ENCODE results near the gene CDPF1. TPM values are rescaled to one million over a fixed set of nuclear protein-coding genes. Genes with fewer than 3 reads are reported as not detected.

The CDPF1 gene
- total RNA-seq, 2 experiments from 2014 or later: 6.8 to 8.2 TPM

- POLR2A ChIA-PET: no interaction called here
These were observed 16.9 kb downstream of the CDPF1 start for GRCh38 chr22:46233231-46233630.

GRCh38 chr22:46230262-46230901 is 19.7 kb downstream of the CDPF1 start:
- H3K36me3 Mint-ChIP-seq: peaks cover 3% of the 10 kb centered on the region

More at GRCh38 chr22:46233231-46233630, 16.9 kb downstream of the CDPF1 start:
- H3K4me3 Mint-ChIP-seq: no peak overlapping the region
- H3K36me3 Mint-ChIP-seq: peaks cover 13% of the 10 kb centered on the region
- DNase-seq: no peak
- CTCF ChIA-PET: no interaction called here
- no peaks in the 10 kb centered on the region for H3K4me1 Mint-ChIP-seq (ENCODE audit: low read depth)
- no peak overlapping the region for H3K27ac Mint-ChIP-seq
- H3K9me3 Mint-ChIP-seq: no peaks in the 10 kb centered on the region
- H3K27me3 Mint-ChIP-seq: no peaks in the 10 kb centered on the region
- intact Hi-C loops (cut with micrococcal nuclease): no loop called here

GRCh38 chr22:46229701-46230100 is 20.4 kb downstream of the CDPF1 start:
- ChIA-PET CTCF (interaction anchor here (0.6 kb wide), 1 partner anchor 17 kb away, joined by 3 read pairs; no protein-coding TSS in a partner anchor), POLR2A (no interaction called here)
- no peak for DNase-seq
- intact Hi-C loops (cut with micrococcal nuclease): no loop called here
- H3K9me3 Mint-ChIP-seq: no peaks in the 10 kb centered on the region
- no peak overlapping the region for H3K4me3 Mint-ChIP-seq
- H3K27ac Mint-ChIP-seq: no peak overlapping the region
- H3K27me3 Mint-ChIP-seq: no peaks in the 10 kb centered on the region
- no peaks in the 10 kb centered on the region for H3K4me1 Mint-ChIP-seq (ENCODE audit: low read depth)
- no peaks in the 10 kb centered on the region for H3K36me3 Mint-ChIP-seq

More at GRCh38 chr22:46230262-46230901, 19.7 kb downstream of the CDPF1 start:
- ChIA-PET POLR2A (no interaction called here), CTCF (no interaction called here)
- no peaks in the 10 kb centered on the region for H3K4me1 Mint-ChIP-seq (ENCODE audit: low read depth)
- no peak overlapping the region for H3K27ac Mint-ChIP-seq
- H3K9me3 Mint-ChIP-seq: no peaks in the 10 kb centered on the region
- no peaks in the 10 kb centered on the region for H3K27me3 Mint-ChIP-seq
- DNase-seq: no peak
- H3K4me3 Mint-ChIP-seq: no peak overlapping the region
- intact Hi-C loops (cut with micrococcal nuclease): no loop called here

- ChIA-PET POLR2A (no interaction called here), CTCF (interaction anchor here (1.4 kb wide), 1 partner anchor 37 kb away, joined by 3 read pairs; the partner anchor contains the start of gene PKDREJ)
- Mint-ChIP-seq H3K36me3 (peaks cover 2% of the 10 kb centered on the region), H3K9me3 (no peaks in the 10 kb centered on the region), H3K27ac (no peak overlapping the region), H3K4me3 (no peak overlapping the region), H3K4me1 (ENCODE audit: low read depth) (no peaks in the 10 kb centered on the region), H3K27me3 (no peaks in the 10 kb centered on the region)
- intact Hi-C loops (cut with micrococcal nuclease): no loop called here
- DNase-seq: no peak
These were observed 23.5 kb downstream of the CDPF1 start for GRCh38 chr22:46226577-46226976.

- Mint-ChIP-seq H3K27ac (no peak overlapping the region), H3K36me3 (peaks cover 7% of the 10 kb centered on the region), H3K9me3 (no peaks in the 10 kb centered on the region), H3K4me3 (no peak overlapping the region), H3K4me1 (ENCODE audit: low read depth) (peaks cover 6% of the 10 kb centered on the region), H3K27me3 (no peaks in the 10 kb centered on the region)
- ChIA-PET CTCF (no interaction called here), POLR2A (no interaction called here)
- intact Hi-C loops (cut with micrococcal nuclease): no loop called here
- DNase-seq: no peak
These were observed 24.5 kb downstream of the CDPF1 start for GRCh38 chr22:46225631-46226030.

GRCh38 chr22:46224898-46225290 is 25.2 kb downstream of the CDPF1 start:
- Mint-ChIP-seq H3K27me3 (no peaks in the 10 kb centered on the region), H3K36me3 (peaks cover 7% of the 10 kb centered on the region), H3K4me1 (ENCODE audit: low read depth) (peaks cover 8% of the 10 kb centered on the region), H3K9me3 (no peaks in the 10 kb centered on the region), H3K27ac (no peak overlapping the region), H3K4me3 (no peak overlapping the region)
- CTCF ChIA-PET: no interaction called here
- POLR2A ChIA-PET: no interaction called here
- no peak for DNase-seq
- intact Hi-C loops (cut with micrococcal nuclease): no loop called here

GRCh38 chr22:46224044-46224897 is 25.8 kb downstream of the CDPF1 start:
- Mint-ChIP-seq H3K36me3 (peaks cover 12% of the 10 kb centered on the region), H3K9me3 (no peaks in the 10 kb centered on the region), H3K27me3 (no peaks in the 10 kb centered on the region), H3K4me3 (no peak overlapping the region), H3K4me1 (ENCODE audit: low read depth) (peaks cover 15% of the 10 kb centered on the region), H3K27ac (no peak overlapping the region)
- DNase-seq: no peak
- intact Hi-C loops (cut with micrococcal nuclease): no loop called here
- ChIA-PET POLR2A (no interaction called here), CTCF (no interaction called here)

- intact Hi-C loops (cut with micrococcal nuclease): loop anchor here (2.0 kb wide), 1 partner anchor 30 kb away; the partner anchor contains the start of gene CDPF1
- H3K4me3 Mint-ChIP-seq: no peak overlapping the region
- no peaks in the 10 kb centered on the region for H3K27me3 Mint-ChIP-seq
- DNase-seq: peak; percentile 40
- POLR2A ChIA-PET: no interaction called here
- H3K36me3 Mint-ChIP-seq: peaks cover 21% of the 10 kb centered on the region
- no peaks in the 10 kb centered on the region for H3K9me3 Mint-ChIP-seq
- peak overlapping the region; percentile 68 for H3K27ac Mint-ChIP-seq
- CTCF ChIA-PET: interaction anchor here (0.7 kb wide), 1 partner anchor 135 kb away, joined by 5 read pairs; no protein-coding TSS in a partner anchor
- H3K4me1 Mint-ChIP-seq (ENCODE audit: low read depth): peaks cover 15% of the 10 kb centered on the region
These were observed 29.2 kb downstream of the CDPF1 start for GRCh38 chr22:46220921-46221320.

GRCh38 chr22:46219636-46220035 is 30.5 kb downstream of the CDPF1 start:
- Mint-ChIP-seq H3K27ac (no peak overlapping the region), H3K27me3 (no peaks in the 10 kb centered on the region), H3K4me3 (no peak overlapping the region), H3K36me3 (peaks cover 29% of the 10 kb centered on the region), H3K9me3 (no peaks in the 10 kb centered on the region), H3K4me1 (ENCODE audit: low read depth) (peaks cover 15% of the 10 kb centered on the region)
- intact Hi-C loops (cut with micrococcal nuclease): loop anchor here (2.0 kb wide), 1 partner anchor 31 kb away; the partner anchor contains the start of gene CDPF1
- POLR2A ChIA-PET: no interaction called here
- peak; percentile 18 for DNase-seq
- CTCF ChIA-PET: no interaction called here

GRCh38 chr22:46214616-46215015 is 35.5 kb downstream of the CDPF1 start:
- Mint-ChIP-seq H3K4me1 (ENCODE audit: low read depth) (peaks cover 15% of the 10 kb centered on the region), H3K27ac (no peak overlapping the region), H3K9me3 (peaks cover 5% of the 10 kb centered on the region), H3K36me3 (peaks cover 43% of the 10 kb centered on the region), H3K4me3 (no peak overlapping the region), H3K27me3 (no peaks in the 10 kb centered on the region)
- no peak for DNase-seq
- ChIA-PET CTCF (no interaction called here), POLR2A (no interaction called here)
- intact Hi-C loops (cut with micrococcal nuclease): no loop called here

GRCh38 chr22:46214149-46214548 is 35.9 kb downstream of the CDPF1 start:
- ChIA-PET CTCF (no interaction called here), POLR2A (no interaction called here)
- Mint-ChIP-seq H3K27me3 (no peaks in the 10 kb centered on the region), H3K9me3 (peaks cover 10% of the 10 kb centered on the region), H3K4me3 (no peak overlapping the region), H3K27ac (no peak overlapping the region), H3K36me3 (peaks cover 44% of the 10 kb centered on the region), H3K4me1 (ENCODE audit: low read depth) (peaks cover 12% of the 10 kb centered on the region)
- intact Hi-C loops (cut with micrococcal nuclease): no loop called here
- DNase-seq: no peak

GRCh38 chr22:46213052-46213451 is 37.0 kb downstream of the CDPF1 start:
- Mint-ChIP-seq H3K9me3 (peaks cover 18% of the 10 kb centered on the region), H3K36me3 (peaks cover 50% of the 10 kb centered on the region), H3K27me3 (no peaks in the 10 kb centered on the region), H3K4me1 (ENCODE audit: low read depth) (peaks cover 12% of the 10 kb centered on the region), H3K27ac (no peak overlapping the region), H3K4me3 (no peak overlapping the region)
- DNase-seq: peak; percentile 40
- intact Hi-C loops (cut with micrococcal nuclease): loop anchor here (2.0 kb wide), 1 partner anchor 38 kb away; the partner anchor contains the start of gene CDPF1
- CTCF ChIA-PET: interaction anchor here (1.1 kb wide), 1 partner anchor 30 kb away, joined by 3 read pairs; no protein-coding TSS in a partner anchor
- POLR2A ChIA-PET: no interaction called here
